H1 (cell line): Measurements from ENCODE around the gene GHRL. TPM values are rescaled to one million over a fixed set of nuclear protein-coding genes. Genes with fewer than 3 reads are reported as not detected.

Experiments
- CTCF ChIA-PET: fragments of 300-600 bp; sonication (Branson Sonifier 250); formaldehyde crosslinking; loops from one replicate; lab custom pipeline; 2021; ENCODE audit not compliant: partially characterized antibody; lab: Charles Lee
- POLR2A ChIA-PET: fragments of 300-600 bp; sonication (Branson Sonifier 250); formaldehyde crosslinking; loops from one replicate; lab custom pipeline; 2021; ENCODE audit warnings: inconsistent platforms; ENCODE audit not compliant: partially characterized antibody; lab: Charles Lee
- DNase-seq, 2 experiments: peaks; one replicate each; pipeline versions ENCODE4 v3.0.0 to v3.0.0-alpha.2; 2010 to 2022; ENCODE audit warnings: low spot score in 2 of 2, low read depth in 1 of 2, mixed read lengths in 1 of 2
- FAIRE-seq: peaks from 2 replicates; lab custom pipeline; 2011; peaks lifted over from hg19 to GRCh38; lab: Jason Lieb, UNC
- H2AFZ ChIP-seq: 2 replicates; pipeline ENCODE4 v1.8.1; 2012; ENCODE audit warnings: low read length, inconsistent platforms
- H2AK5ac ChIP-seq: 2 replicates; pipeline ENCODE4 v1.6.1; 2013; ENCODE audit warnings: low read depth, low read length
- H2BK120ac ChIP-seq: replicated peaks from 2 replicates; pipeline ENCODE3; 2013; ENCODE audit warnings: low read depth, low read length, inconsistent platforms
- H2BK12ac ChIP-seq: 2 replicates; pipeline ENCODE4 v1.6.1; 2013; ENCODE audit warnings: low read depth, low read length
- H2BK15ac ChIP-seq: 2 replicates; pipeline ENCODE4 v1.6.1; 2013; ENCODE audit warnings: low read length
- H2BK20ac ChIP-seq: 2 replicates; pipeline ENCODE4 v1.6.1; 2013; ENCODE audit warnings: low read length
- H2BK5ac ChIP-seq: 2 replicates; pipeline ENCODE4 v1.6.1; 2013; ENCODE audit warnings: low read depth, low read length
- H3K14ac ChIP-seq: 2 replicates; pipeline ENCODE4 v1.6.1; 2013; ENCODE audit warnings: inconsistent platforms; ENCODE audit not compliant: insufficient read length
- H3K18ac ChIP-seq: 2 replicates; pipeline ENCODE4 v1.6.1; 2013; ENCODE audit warnings: low read length; ENCODE audit errors: extremely low read depth
- H3K23ac ChIP-seq: 2 replicates; pipeline ENCODE4 v1.6.1; 2013; ENCODE audit warnings: inconsistent platforms; ENCODE audit not compliant: insufficient read length
- H3K23me2 ChIP-seq: 2 replicates; pipeline ENCODE4 v1.6.1; 2013; ENCODE audit warnings: low read depth, low read length
- H3K27ac ChIP-seq: 2 replicates; pipeline ENCODE4 v1.6.1; 2011; ENCODE audit warnings: low read depth, low read length, inconsistent platforms
- H3K27me3 ChIP-seq, 4 experiments: replicated peaks in 1 of 4; 1 replicate in 1 of 4; 2 replicates in 3 of 4; pipeline versions ENCODE4 v1.6.1 to v1.8.1; 2011 to 2013; ENCODE audit warnings: low read length in 3 of 4, mild to moderate bottlenecking in 3 of 4, inconsistent platforms in 2 of 4, mixed read lengths in 2 of 4, moderate library complexity in 1 of 4; ENCODE audit not compliant: control insufficient read depth in 3 of 4, insufficient read depth in 3 of 4; ENCODE audit errors: extremely low read depth in 1 of 4
- H3K36me3 ChIP-seq, 4 experiments: 2 replicates each; pipeline versions ENCODE4 v1.6.1 to v1.8.1; 2011 to 2013; ENCODE audit warnings: mild to moderate bottlenecking in 4 of 4, low read length in 3 of 4, moderate library complexity in 2 of 4, control low read depth in 1 of 4, inconsistent platforms in 1 of 4; ENCODE audit not compliant: insufficient read depth in 4 of 4, control insufficient read depth in 2 of 4
- H3K4ac ChIP-seq: replicated peaks from 2 replicates; pipeline ENCODE3; 2013; ENCODE audit warnings: low read length, low read depth, mixed read lengths, inconsistent platforms; ENCODE audit not compliant: insufficient read length
- H3K4me1 ChIP-seq, 4 experiments: replicated peaks in 1 of 4; 1 replicate in 1 of 4; 2 replicates in 3 of 4; pipeline versions ENCODE4 v1.6.1 to v1.8.1; 2011 to 2013; ENCODE audit warnings: low read length in 3 of 4, inconsistent platforms in 2 of 4, mixed read lengths in 1 of 4; ENCODE audit not compliant: insufficient read depth in 4 of 4, control insufficient read depth in 3 of 4
- H3K4me2 ChIP-seq, 2 experiments: 2 replicates each; pipeline versions ENCODE4 v1.6.1 to v1.8.1; 2011 to 2013; ENCODE audit warnings: low read depth in 2 of 2, low read length in 2 of 2, control low read depth in 1 of 2, inconsistent platforms in 1 of 2, mild to moderate bottlenecking in 1 of 2; ENCODE audit not compliant: insufficient read depth in 1 of 2
- H3K4me3 ChIP-seq, 4 experiments: fragments of 200-600, 300-600 bp in 1 of 4; sonication (generic), shearing (Covaris generic), sonication (Bioruptor Twin) in 1 of 4; 2 replicates each; pipeline versions ENCODE4 v1.5.1 to v1.8.1; 2011 to 2016; ENCODE audit warnings: low read length in 4 of 4, low read depth in 3 of 4, control low read depth in 2 of 4, inconsistent platforms in 2 of 4, mild to moderate bottlenecking in 2 of 4, mixed read lengths in 1 of 4, moderate library complexity in 1 of 4; ENCODE audit not compliant: insufficient read depth in 2 of 4; ENCODE audit errors: extremely low read depth in 1 of 4
- H3K56ac ChIP-seq: replicated peaks from 2 replicates; pipeline ENCODE3; 2013; ENCODE audit warnings: low read depth, mild to moderate bottlenecking, mixed read lengths, low read length, inconsistent platforms; ENCODE audit not compliant: insufficient read length
- H3K79me1 ChIP-seq: 2 replicates; pipeline ENCODE4 v1.6.1; 2013; ENCODE audit warnings: low read depth, low read length, control low read depth
- H3K79me2 ChIP-seq, 2 experiments: 2 replicates each; pipeline versions ENCODE4 v1.6.1 to v1.8.1; 2012 to 2013; ENCODE audit warnings: low read length in 2 of 2, mild to moderate bottlenecking in 2 of 2, inconsistent platforms in 1 of 2; ENCODE audit not compliant: insufficient read depth in 2 of 2, control insufficient read depth in 1 of 2
- H3K9ac ChIP-seq, 4 experiments: replicated peaks in 1 of 4; 1 replicate in 1 of 4; 2 replicates in 3 of 4; pipeline versions ENCODE4 v1.6.1 to v1.8.1; 2011 to 2013; ENCODE audit warnings: low read depth in 3 of 4, low read length in 3 of 4, control low read depth in 2 of 4, mild to moderate bottlenecking in 2 of 4, moderate library complexity in 2 of 4, inconsistent platforms in 1 of 4; ENCODE audit errors: extremely low read depth in 1 of 4
- H3K9me3 ChIP-seq, 2 experiments: 2 replicates each; pipeline versions ENCODE4 v1.6.1 to v1.8.1; 2012 to 2013; ENCODE audit warnings: mild to moderate bottlenecking in 2 of 2, moderate library complexity in 2 of 2, control low read depth in 1 of 2, inconsistent platforms in 1 of 2, low read depth in 1 of 2, low read length in 1 of 2, mixed read lengths in 1 of 2; ENCODE audit not compliant: insufficient read depth in 2 of 2
- H4K20me1 ChIP-seq, 2 experiments: replicated peaks in 1 of 2; 2 replicates each; pipeline versions ENCODE3 to v1.8.1; 2011 to 2013; ENCODE audit warnings: inconsistent platforms in 2 of 2, low read length in 2 of 2, mild to moderate bottlenecking in 1 of 2; ENCODE audit not compliant: insufficient read depth in 2 of 2, control insufficient read depth in 1 of 2
- H4K5ac ChIP-seq: 2 replicates; pipeline ENCODE4 v1.6.1; 2013; ENCODE audit warnings: low read length, low read depth, mixed read lengths, inconsistent platforms; ENCODE audit not compliant: insufficient read length
- H4K8ac ChIP-seq: 2 replicates; pipeline ENCODE4 v1.8.0; 2013; ENCODE audit warnings: mild to moderate bottlenecking, moderate library complexity, low read length, inconsistent platforms; ENCODE audit not compliant: insufficient read depth; ENCODE audit errors: extremely low read depth
- H4K91ac ChIP-seq: replicated peaks from 2 replicates; pipeline ENCODE3; 2013; ENCODE audit warnings: low read length, mixed read lengths, inconsistent platforms; ENCODE audit not compliant: insufficient read length
- ATF3 ChIP-seq: IDR thresholded peaks from 2 replicates; pipeline ENCODE4 v1.6.1; 2011; ENCODE audit warnings: low read depth, mild to moderate bottlenecking, low read length; ENCODE audit not compliant: insufficient read depth
- SIN3A ChIP-seq, 2 experiments: IDR thresholded peaks in 1 of 2; conservative IDR thresholded peaks in 1 of 2; 2 replicates each; pipeline ENCODE4 v1.6.1; 2011 to 2012; ENCODE audit warnings: low read length in 2 of 2, improper control_type of control experiment in 1 of 2, low read depth in 1 of 2, mild to moderate bottlenecking in 1 of 2
- WGBS, 2 experiments: shearing (Covaris generic) in 1 of 2; methylation state at CpG; one replicate each; pipeline versions ENCODE4 v1.1.6 to v1.1.7; 2013 to 2015; ENCODE audit warnings: low lambda C conversion rate in 2 of 2, mixed read lengths in 2 of 2, inconsistent platforms in 1 of 2, low coverage in 1 of 2, missing lambda C conversion rate in 1 of 2; ENCODE audit not compliant: insufficient replicate concordance in 2 of 2, insufficient coverage in 1 of 2, insufficient read length in 1 of 2; ENCODE audit errors: extremely low coverage in 1 of 2, missing lambda C conversion rate in 1 of 2; 5-methylcytosine and 5-hydroxymethylcytosine counted together
- polyA plus RNA-seq, 7 experiments: library from polyadenylated mRNA; depleted of rRNA in 3 of 7; stranded (reverse) in 5 of 7; unstranded in 2 of 7; fragments of >200 nt in 5 of 7; fragments of 200-250 nt in 2 of 7; gene quantifications; 1 replicate in 5 of 7; 2 replicates in 1 of 7; 4 replicates in 1 of 7; pipeline versions ENCODE4 v1.2.1 to v1.2.3, GENCODE V29; 2011 to 2013; ENCODE audit warnings: missing spikeins in 2 of 7, mixed read lengths in 2 of 7
- total RNA-seq: library from RNA; stranded (reverse); fragmentation: NEBNext Ultra II Directional; extraction: Animal tissue kit (Norgen Biotek cat#: 25700); gene quantifications from 2 replicates; pipeline ENCODE4 v1.2.1, GENCODE V29; 2021

The GHRL gene
- total and polyA plus RNA-seq, 2 of the 8 experiments (the other 6 are each of a cell fraction or from before 2014, with no cell fraction given), result 0.32 to 0.35 TPM

- Histone ChIP-seq H2BK15ac (no peak overlapping the region), H3K27ac (no peak overlapping the region), H3K14ac (no peak overlapping the region), H3K18ac (no peak overlapping the region), H4K8ac (no peak overlapping the region), H3K79me1 (no peaks in the 10 kb centered on the region; the same call in 1 of the 2 replicates), H3K79me2 (no peaks in the 10 kb centered on the region), H3K23me2 (no peaks in the 10 kb centered on the region), H2AK5ac (no peak overlapping the region), H4K5ac (no peak overlapping the region), H3K56ac (no peak overlapping the region), H3K4me1 (peaks cover 0 to 7% (median 4%) of the 10 kb centered on the region in 4 experiments; a peak in 6 of 7 replicates), H3K9ac (no peak overlapping the region), H3K4ac (no peak overlapping the region), H2BK20ac (no peak overlapping the region), H2BK120ac (no peak overlapping the region), H3K23ac (no peak overlapping the region), H2BK12ac (no peak overlapping the region), H2AFZ (no peak overlapping the region), H4K91ac (no peak overlapping the region), H4K20me1 (peaks cover 0 to 2% of the 10 kb centered on the region in 2 experiments), H3K27me3 (no peaks in the 10 kb centered on the region), H3K4me2 (no peak overlapping the region), H2BK5ac (no peak overlapping the region), H3K36me3 (peaks cover 0 to 13% (median 4%) of the 10 kb centered on the region in 4 experiments; a peak in 6 of 8 replicates), H3K4me3 (no peak overlapping the region), H3K9me3 (no peaks in the 10 kb centered on the region)
- ChIA-PET CTCF (interaction anchor here (0.6 to 3.1 kb wide), 16 partner anchors 14 to 337 kb away, joined by 3 to 11 read pairs (median 4); no protein-coding TSS in a partner anchor), POLR2A (interaction anchor here (1.1 to 2.1 kb wide), 3 partner anchors 10 to 183 kb away, joined by 6 to 7 read pairs (median 6); no protein-coding TSS in a partner anchor)
- DNase-seq (no peak), FAIRE-seq (no peak)
- TF ChIP-seq SIN3A (conservative IDR thresholded peaks at IDR 0.05 in 1 of 2, IDR thresholded peaks at IDR 0.05 in 1 of 2; ENCODE audit: low read depth in 1 of 2, low read length in 2 of 2) (no peak), ATF3 (no peak)
- 98% methylated on average over 4 of the region's 5 CpGs; no CpG with 5 or more reads in 1 of the 2 experiments for WGBS, 2 experiments
Observed at GRCh38 chr3:10286133-10286524, 6.6 kb downstream of the GHRL start.
